SK-N-MC (cell line): ENCODE results near the gene OR6V1.

Source experiments
- EZH2 ChIP-seq: fragments of 200-600 bp; sonication (generic); IDR thresholded peaks from one replicate; pipeline ENCODE4 v1.6.1; 2017; ENCODE audit warnings: antibody characterized with exemption
- POLR2AphosphoS5 ChIP-seq: IDR thresholded peaks from 2 replicates; pipeline ENCODE4 v1.6.1; 2012; ENCODE audit warnings: mild to moderate bottlenecking, low read depth, low read length, borderline replicate concordance

DNA sequence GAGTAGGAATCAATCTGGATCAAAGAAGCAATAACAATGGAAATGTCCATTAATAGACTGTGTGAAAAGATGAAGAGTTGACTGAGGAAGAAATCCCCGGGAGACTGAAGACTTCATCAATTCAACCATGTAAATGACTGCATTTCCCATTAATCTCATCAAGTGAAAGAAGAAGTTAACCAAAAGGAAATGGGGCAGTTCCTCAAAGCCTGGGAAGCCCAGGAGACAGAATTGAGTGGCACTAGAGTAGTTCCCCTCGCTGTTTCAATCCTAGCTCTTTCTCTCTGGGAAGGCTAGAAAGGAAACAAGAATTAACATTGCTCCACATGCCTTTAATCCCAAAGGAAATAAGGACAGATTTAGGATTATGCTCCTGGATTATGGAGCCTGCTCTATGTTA lies 4.8 kb upstream of the OR6V1 start:
- no peak for TF ChIP-seq EZH2
- TF ChIP-seq POLR2AphosphoS5: no peak
